Muscle of leg (tissue), 11 donors: ENCODE measurements around the gene COL4A2. TPM values are rescaled to one million over a fixed set of nuclear protein-coding genes. Genes with fewer than 3 reads are reported as not detected.
A peak's percentile ranks its signal among the peaks of the same experiment; 100 is the strongest.
"Not testable (repeated sequence)": the region's sequence is repeated elsewhere in the genome, so short reads cannot be mapped to it uniquely, and the experiment has no call there.

ENCODE experiments used
- DNase-seq: peaks from one replicate; pipeline ENCODE4 v3.0.0; 2013
- H3K27ac ChIP-seq: one replicate; pipeline ENCODE4 v1.5.1; 2013; ENCODE audit warnings: mild to moderate bottlenecking, low read length, control low read depth
- H3K27me3 ChIP-seq: one replicate; pipeline ENCODE4 v1.6.1; 2013; ENCODE audit warnings: low read length; ENCODE audit not compliant: control insufficient read depth, insufficient read depth
- H3K36me3 ChIP-seq: one replicate; pipeline ENCODE4 v1.6.1; 2013; ENCODE audit warnings: low read length; ENCODE audit not compliant: control insufficient read depth, insufficient read depth
- H3K4me1 ChIP-seq: one replicate; pipeline ENCODE4 v1.6.1; 2013; ENCODE audit warnings: low read length; ENCODE audit not compliant: control insufficient read depth, insufficient read depth
- H3K4me3 ChIP-seq: one replicate; pipeline ENCODE4 v1.5.1; 2013; ENCODE audit warnings: low read length, control low read depth
- H3K9me3 ChIP-seq: replicated peaks from 2 replicates; pipeline ENCODE4 v1.6.1; 2013; ENCODE audit warnings: low read depth, low read length; ENCODE audit not compliant: control insufficient read depth
- WGBS: methylation state at CpG from one replicate; pipeline ENCODE4 v1.1.5; 2013; ENCODE audit warnings: missing lambda C conversion rate; ENCODE audit not compliant: insufficient coverage; 5-methylcytosine and 5-hydroxymethylcytosine counted together
- polyA plus RNA-seq, 8 donors: library from polyadenylated mRNA; unstranded; fragments of 120-200 nt; gene quantifications; one replicate each; pipeline versions ENCODE4 v1.2.1 to v1.2.3, GENCODE V29; 2013; ENCODE audit warnings: inconsistent platforms in 1 of 8, low replicate concordance in 1 of 8; ENCODE audit not compliant: insufficient read length in 8 of 8, insufficient read depth in 1 of 8
- total RNA-seq: library from RNA; stranded (reverse); fragments of 120-200 nt; gene quantifications from one replicate; pipeline ENCODE4 v1.2.4, GENCODE V29; 2013

COL4A2 gene
- total and polyA plus RNA-seq, 9 donors = 429 to 712 (median 555) TPM

- Histone ChIP-seq H3K4me1 (peaks cover 52% of the 10 kb centered on the region), H3K27me3 (no peaks in the 10 kb centered on the region), H3K4me3 (peak overlapping the region; percentile 88), H3K36me3 (peaks cover 53% of the 10 kb centered on the region), H3K9me3 (no peaks in the 10 kb centered on the region), H3K27ac (peak overlapping the region; percentile 37)
- 43% methylated on average over 19 of the region's 30 CpGs for WGBS
- DNase-seq = no peak
Measured at GRCh38 chr13:110311443-110312338, 4.6 kb downstream of the COL4A2 start.

- Histone ChIP-seq H3K36me3 (peaks cover 61% of the 10 kb centered on the region), H3K9me3 (no peaks in the 10 kb centered on the region), H3K27me3 (no peaks in the 10 kb centered on the region), H3K4me3 (peak overlapping the region; percentile 88), H3K4me1 (peaks cover 52% of the 10 kb centered on the region), H3K27ac (peak overlapping the region; percentile 7)
- 66% methylated on average over 4 of the region's 4 CpGs for WGBS
- no peak for DNase-seq
Measured at GRCh38 chr13:110312339-110313031, 5.4 kb downstream of the COL4A2 start.

- not testable (repeated sequence) for H3K4me3 ChIP-seq, H3K27me3 ChIP-seq, H3K27ac ChIP-seq, DNase-seq, H3K9me3 ChIP-seq
- Histone ChIP-seq H3K4me1 (peaks cover 54% of the 10 kb centered on the region), H3K36me3 (peaks cover 68% of the 10 kb centered on the region)
- WGBS = 89% methylated on average over 5 of the region's 29 CpGs
Measured at GRCh38 chr13:110313261-110313660, 6.2 kb downstream of the COL4A2 start.

- H3K27ac ChIP-seq = not testable (repeated sequence)
Measured at GRCh38 chr13:110313733-110314132, 6.6 kb downstream of the COL4A2 start.

GRCh38 chr13:110314516-110315245, 7.6 kb downstream of the COL4A2 start:
- H3K4me3 ChIP-seq = no peak overlapping the region
- WGBS = 83% methylated on average over 14 of the region's 18 CpGs

More at GRCh38 chr13:110313733-110314132, 6.6 kb downstream of the COL4A2 start:
- DNase-seq, H3K27me3 ChIP-seq, H3K4me3 ChIP-seq, H3K9me3 ChIP-seq: not testable (repeated sequence)
- WGBS = 51% methylated on average over 6 of the region's 16 CpGs
- H3K36me3 ChIP-seq = peaks cover 68% of the 10 kb centered on the region
- peaks cover 55% of the 10 kb centered on the region for H3K4me1 ChIP-seq

DNA sequence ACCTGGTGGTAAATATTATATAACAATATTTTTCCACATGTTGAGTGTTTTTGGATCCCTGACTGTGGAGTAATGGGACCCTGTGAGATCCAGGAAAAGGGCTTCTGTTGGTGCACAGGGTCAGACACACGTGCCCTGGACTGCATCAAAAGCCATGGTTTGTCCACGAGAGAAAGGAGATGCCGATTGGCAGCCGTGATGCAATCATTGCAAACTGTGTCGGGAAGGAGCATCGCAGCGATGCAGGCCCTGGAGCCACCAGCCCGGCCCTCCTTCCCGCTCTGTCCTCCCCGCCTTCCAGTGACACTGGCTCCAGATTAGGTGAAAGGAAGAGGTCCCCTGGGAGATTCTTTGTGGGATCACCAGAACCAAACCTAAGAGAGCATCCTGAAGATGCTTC, 9.1 kb downstream of the COL4A2 start:
- Histone ChIP-seq H3K4me1 (peaks cover 46% of the 10 kb centered on the region), H3K9me3 (no peaks in the 10 kb centered on the region), H3K36me3 (peaks cover 50% of the 10 kb centered on the region), H3K27me3 (no peaks in the 10 kb centered on the region), H3K27ac (no peak overlapping the region), H3K4me3 (no peak overlapping the region)
- no peak for DNase-seq
- 82% methylated on average over 9 of the region's 10 CpGs for WGBS

More at GRCh38 chr13:110314516-110315245, 7.6 kb downstream of the COL4A2 start:
- H3K27me3 ChIP-seq = no peaks in the 10 kb centered on the region
- no peak overlapping the region for H3K27ac ChIP-seq
- no peaks in the 10 kb centered on the region for H3K9me3 ChIP-seq
- H3K4me1 ChIP-seq = peaks cover 53% of the 10 kb centered on the region
- peaks cover 62% of the 10 kb centered on the region for H3K36me3 ChIP-seq
- DNase-seq = no peak

DNA sequence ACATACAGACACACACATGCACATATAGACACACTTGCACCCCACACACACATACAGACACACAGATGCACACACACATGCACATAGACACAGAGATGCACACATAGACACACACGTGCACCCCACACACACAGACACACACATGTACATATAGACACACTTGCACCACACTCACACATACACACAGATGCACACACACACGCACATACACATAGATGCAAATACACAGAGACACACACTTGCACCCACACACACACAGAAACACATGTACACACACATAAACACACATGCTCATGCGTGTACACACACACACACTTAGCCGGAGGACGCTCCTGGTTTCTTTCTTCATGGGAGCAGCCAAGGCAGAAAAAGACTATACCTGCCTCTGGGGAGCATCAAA, 10.0 kb downstream of the COL4A2 start:
- WGBS = 93% methylated on average over 4 of the region's 5 CpGs

DNA sequence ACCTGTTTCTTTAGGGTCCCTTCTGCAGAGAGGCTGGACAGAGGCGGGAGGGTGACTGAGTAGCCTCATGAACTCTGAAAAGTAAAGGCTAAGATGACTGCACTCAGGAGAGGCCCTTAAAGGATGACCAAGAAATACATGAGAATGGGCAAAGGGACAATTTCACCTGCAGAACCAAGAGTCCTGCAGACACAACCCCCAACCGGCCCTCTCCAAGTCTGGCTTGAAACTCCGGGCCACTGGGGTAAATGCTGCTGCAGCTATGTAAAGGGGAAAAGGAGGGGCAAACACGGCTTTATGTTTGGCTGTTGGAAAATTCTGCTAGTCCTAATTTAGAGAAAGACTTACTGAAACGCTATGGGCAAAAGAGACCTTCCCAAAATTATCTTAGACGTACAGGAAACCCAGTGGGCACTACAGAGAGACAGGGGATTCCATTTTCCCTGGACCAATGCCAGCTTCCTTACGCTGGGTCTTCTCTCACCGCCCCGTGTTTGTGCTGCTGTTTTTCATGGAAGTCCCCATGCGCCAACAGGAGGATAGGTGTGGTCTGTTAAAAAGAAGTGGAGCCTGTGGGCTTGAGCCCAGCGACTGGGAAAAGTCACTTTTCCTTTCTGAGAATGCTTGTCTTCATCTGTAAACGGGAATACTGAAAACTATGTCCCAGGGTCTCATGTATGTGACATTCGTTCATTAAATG, 10.6 kb downstream of the COL4A2 start:
- Histone ChIP-seq H3K9me3 (no peaks in the 10 kb centered on the region), H3K27ac (peak overlapping the region; percentile 7), H3K36me3 (peaks cover 38% of the 10 kb centered on the region), H3K4me1 (peaks cover 41% of the 10 kb centered on the region), H3K4me3 (no peak overlapping the region), H3K27me3 (no peaks in the 10 kb centered on the region)
- WGBS = 69% methylated on average over 6 of the region's 13 CpGs
- no peak for DNase-seq

More for the DNA sequence above, 10.0 kb downstream of the COL4A2 start:
- H3K27ac ChIP-seq = no peak overlapping the region
- no peak overlapping the region for H3K4me3 ChIP-seq
- H3K27me3 ChIP-seq = no peaks in the 10 kb centered on the region
- peaks cover 39% of the 10 kb centered on the region for H3K4me1 ChIP-seq
- H3K9me3 ChIP-seq = no peaks in the 10 kb centered on the region
- no peak for DNase-seq
- peaks cover 41% of the 10 kb centered on the region for H3K36me3 ChIP-seq

DNA sequence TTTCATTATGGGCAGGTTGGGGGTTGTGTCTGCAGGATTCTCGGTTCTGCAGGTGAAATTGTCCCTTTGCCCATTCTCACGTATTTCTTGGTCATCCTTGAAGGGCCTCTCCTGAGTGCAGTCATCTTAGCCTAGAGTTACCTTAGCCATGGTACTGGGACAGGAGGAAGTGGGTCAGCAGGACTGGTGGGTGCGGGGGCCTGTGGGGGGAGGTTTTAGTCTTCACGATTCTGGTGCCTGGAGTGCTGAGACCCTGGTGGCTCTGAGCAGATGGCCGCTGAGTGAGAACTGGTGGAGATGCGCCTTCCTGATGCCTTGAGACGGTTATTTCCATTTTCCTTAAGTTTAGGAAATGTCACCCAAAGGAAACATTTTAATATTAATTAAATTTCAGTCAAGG, 11.8 kb downstream of the COL4A2 start:
- no peaks in the 10 kb centered on the region for H3K9me3 ChIP-seq
- WGBS = 63% methylated on average over 3 of the region's 7 CpGs
- no peak for DNase-seq
- H3K4me3 ChIP-seq = no peak overlapping the region
- no peaks in the 10 kb centered on the region for H3K27me3 ChIP-seq
- H3K4me1 ChIP-seq = peaks cover 47% of the 10 kb centered on the region
- H3K36me3 ChIP-seq = peaks cover 31% of the 10 kb centered on the region
- peak overlapping the region; percentile 40 for H3K27ac ChIP-seq
